Measurements from ENCODE around the gene PPP1R15A. TPM values are rescaled to one million over a fixed set of nuclear protein-coding genes. Genes with fewer than 3 reads are reported as not detected.

The PPP1R15A gene
- total and polyA plus RNA-seq, 2 donors (not counting 1 experiment from before 2014, with no cell fraction given) = 46.3 to 166 TPM

DNA sequence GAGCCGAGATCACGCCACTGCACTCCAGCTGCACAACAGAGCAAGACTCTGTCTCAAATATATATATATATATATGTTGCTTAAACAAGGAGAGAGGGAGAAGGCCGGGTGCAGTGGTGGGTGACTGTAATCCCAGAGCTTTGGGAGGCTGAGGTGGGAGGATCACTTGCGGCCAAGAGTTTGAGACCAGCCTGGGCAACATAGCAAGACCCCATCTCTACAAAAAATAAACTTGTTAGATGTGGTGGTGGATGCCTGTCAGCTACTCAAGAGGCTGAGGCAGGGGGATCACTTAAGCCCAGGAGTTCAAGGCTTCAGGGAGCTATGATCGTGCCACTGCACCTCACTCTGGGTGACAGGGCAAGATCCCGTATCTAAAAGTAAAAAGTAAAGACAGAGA is 30.6 kb upstream of the PPP1R15A start:
- H3K27ac ChIP-seq (ENCODE audit: insufficient read depth, low read length) = no peak overlapping the region
- H3K36me3 ChIP-seq (ENCODE audit: control insufficient read depth, insufficient read depth, low read length) = peaks cover 1% of the 10 kb centered on the region
- no peak overlapping the region for H3K9ac ChIP-seq (ENCODE audit: insufficient read depth, low read length)
- no peak overlapping the region for H2AFZ ChIP-seq (ENCODE audit: low read length)
- no peak for DNase-seq (ENCODE audit: low read depth in 2 of 2)
- H3K79me2 ChIP-seq (ENCODE audit: control insufficient read depth, insufficient read depth, low read length) = no peaks in the 10 kb centered on the region
- no peaks in the 10 kb centered on the region for H3K27me3 ChIP-seq (ENCODE audit: control insufficient read depth, insufficient read depth, low read length)
- H3K4me2 ChIP-seq (ENCODE audit: extremely low read depth, insufficient read depth, low read length) = no peak overlapping the region
- H3K4me1 ChIP-seq (ENCODE audit: control insufficient read depth, extremely low read depth, insufficient read depth, low read length) = peaks cover 5% of the 10 kb centered on the region
- no peaks in the 10 kb centered on the region for H3K9me3 ChIP-seq (ENCODE audit: control insufficient read depth, insufficient read depth, low read depth, low read length)
- H4K20me1 ChIP-seq (ENCODE audit: control insufficient read depth, extremely low read depth, insufficient read depth, low read length) = no peaks in the 10 kb centered on the region
- H3K4me3 ChIP-seq (replicated peaks in 1 of 4; ENCODE audit: control extremely low read depth in 1 of 4, insufficient read depth in 1 of 4, low read depth in 3 of 4, low read length in 4 of 4) = no peak overlapping the region
- no peak for TF ChIP-seq EZH2 (IDR thresholded peaks at IDR 0.05; ENCODE audit: low read length, missing control alignments)
- TF ChIP-seq, protein P1, sequence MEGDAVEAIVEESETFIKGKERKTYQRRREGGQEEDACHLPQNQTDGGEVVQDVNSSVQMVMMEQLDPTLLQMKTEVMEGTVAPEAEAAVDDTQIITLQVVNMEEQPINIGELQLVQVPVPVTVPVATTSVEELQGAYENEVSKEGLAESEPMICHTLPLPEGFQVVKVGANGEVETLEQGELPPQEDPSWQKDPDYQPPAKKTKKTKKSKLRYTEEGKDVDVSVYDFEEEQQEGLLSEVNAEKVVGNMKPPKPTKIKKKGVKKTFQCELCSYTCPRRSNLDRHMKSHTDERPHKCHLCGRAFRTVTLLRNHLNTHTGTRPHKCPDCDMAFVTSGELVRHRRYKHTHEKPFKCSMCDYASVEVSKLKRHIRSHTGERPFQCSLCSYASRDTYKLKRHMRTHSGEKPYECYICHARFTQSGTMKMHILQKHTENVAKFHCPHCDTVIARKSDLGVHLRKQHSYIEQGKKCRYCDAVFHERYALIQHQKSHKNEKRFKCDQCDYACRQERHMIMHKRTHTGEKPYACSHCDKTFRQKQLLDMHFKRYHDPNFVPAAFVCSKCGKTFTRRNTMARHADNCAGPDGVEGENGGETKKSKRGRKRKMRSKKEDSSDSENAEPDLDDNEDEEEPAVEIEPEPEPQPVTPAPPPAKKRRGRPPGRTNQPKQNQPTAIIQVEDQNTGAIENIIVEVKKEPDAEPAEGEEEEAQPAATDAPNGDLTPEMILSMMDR (conservative IDR thresholded peaks at IDR 0.05 in 1 of 2, IDR thresholded peaks at IDR 0.05 in 1 of 2; ENCODE audit: low read depth in 1 of 2, low read length in 2 of 2) = no peak

DNA sequence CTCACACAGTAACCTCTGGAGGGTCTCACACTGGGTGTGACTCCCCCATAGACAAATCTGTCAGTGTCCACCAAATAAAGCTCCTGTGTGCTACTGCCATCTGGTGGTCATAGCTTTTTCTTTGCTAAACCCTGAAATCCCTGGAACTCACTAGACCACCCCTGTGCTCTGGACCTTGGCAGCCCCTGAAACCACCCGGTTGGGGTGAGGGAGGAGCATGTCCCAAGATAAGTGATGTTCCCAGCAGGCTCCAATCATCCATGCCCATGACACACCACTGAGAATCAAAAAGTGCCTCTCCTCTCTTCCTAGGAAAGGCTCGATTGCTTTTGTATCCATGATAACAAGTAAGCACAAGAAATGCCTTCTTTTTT is 29.4 kb upstream of the PPP1R15A start:
- Histone ChIP-seq H3K4me2 (ENCODE audit: extremely low read depth, insufficient read depth, low read length) (no peak overlapping the region), H3K36me3 (ENCODE audit: control insufficient read depth, insufficient read depth, low read length) (no peaks in the 10 kb centered on the region), H2AFZ (ENCODE audit: low read length) (no peak overlapping the region), H3K4me3 (replicated peaks in 1 of 4; ENCODE audit: control extremely low read depth in 1 of 4, insufficient read depth in 1 of 4, low read depth in 3 of 4, low read length in 4 of 4) (no peak overlapping the region), H3K27me3 (ENCODE audit: control insufficient read depth, insufficient read depth, low read length) (no peaks in the 10 kb centered on the region), H3K27ac (ENCODE audit: insufficient read depth, low read length) (no peak overlapping the region), H4K20me1 (ENCODE audit: control insufficient read depth, extremely low read depth, insufficient read depth, low read length) (no peaks in the 10 kb centered on the region), H3K79me2 (ENCODE audit: control insufficient read depth, insufficient read depth, low read length) (no peaks in the 10 kb centered on the region), H3K4me1 (ENCODE audit: control insufficient read depth, extremely low read depth, insufficient read depth, low read length) (no peaks in the 10 kb centered on the region), H3K9me3 (ENCODE audit: control insufficient read depth, insufficient read depth, low read depth, low read length) (no peaks in the 10 kb centered on the region), H3K9ac (ENCODE audit: insufficient read depth, low read length) (no peak overlapping the region)
- TF ChIP-seq, protein P1 (conservative IDR thresholded peaks at IDR 0.05 in 1 of 2, IDR thresholded peaks at IDR 0.05 in 1 of 2; ENCODE audit: low read depth in 1 of 2, low read length in 2 of 2) = peak; percentile 76 to 84
- TF ChIP-seq EZH2 (IDR thresholded peaks at IDR 0.05; ENCODE audit: low read length, missing control alignments) = no peak
- peak; percentile 19 to 64 for DNase-seq (ENCODE audit: low read depth in 2 of 2)

GRCh38 chr19:48844472-48844871 is 27.7 kb upstream of the PPP1R15A start:
- no peaks in the 10 kb centered on the region for H3K27me3 ChIP-seq (ENCODE audit: control insufficient read depth, insufficient read depth, low read length)
- H3K27ac ChIP-seq (ENCODE audit: insufficient read depth, low read length) = no peak overlapping the region
- peaks cover 2% of the 10 kb centered on the region for H3K36me3 ChIP-seq (ENCODE audit: control insufficient read depth, insufficient read depth, low read length)
- no peaks in the 10 kb centered on the region for H3K79me2 ChIP-seq (ENCODE audit: control insufficient read depth, insufficient read depth, low read length)
- no peak overlapping the region for H3K4me2 ChIP-seq (ENCODE audit: extremely low read depth, insufficient read depth, low read length)
- H3K4me1 ChIP-seq (ENCODE audit: control insufficient read depth, extremely low read depth, insufficient read depth, low read length) = no peaks in the 10 kb centered on the region
- H3K4me3 ChIP-seq (replicated peaks in 1 of 4; ENCODE audit: control extremely low read depth in 1 of 4, insufficient read depth in 1 of 4, low read depth in 3 of 4, low read length in 4 of 4) = no peak overlapping the region
- TF ChIP-seq, protein P1 (conservative IDR thresholded peaks at IDR 0.05 in 1 of 2, IDR thresholded peaks at IDR 0.05 in 1 of 2; ENCODE audit: low read depth in 1 of 2, low read length in 2 of 2) = peak; percentile 8 to 18
- no peak for TF ChIP-seq EZH2 (IDR thresholded peaks at IDR 0.05; ENCODE audit: low read length, missing control alignments)
- peak; percentile 50 to 68 for DNase-seq (ENCODE audit: low read depth in 2 of 2)
- no peaks in the 10 kb centered on the region for H4K20me1 ChIP-seq (ENCODE audit: control insufficient read depth, extremely low read depth, insufficient read depth, low read length)
- no peak overlapping the region for H3K9ac ChIP-seq (ENCODE audit: insufficient read depth, low read length)
- H3K9me3 ChIP-seq (ENCODE audit: control insufficient read depth, insufficient read depth, low read depth, low read length) = no peaks in the 10 kb centered on the region
- H2AFZ ChIP-seq (ENCODE audit: low read length) = no peak overlapping the region

All from fibroblast of lung (primary cell).